ENCODE measurements around the gene PTPRK. TPM values are rescaled to one million over a fixed set of nuclear protein-coding genes. Genes with fewer than 3 reads are reported as not detected.

Gene PTPRK
- total and polyA plus RNA-seq, 2 of the 8 experiments (the other 6 are each of a cell fraction or from before 2014, with no cell fraction given): 11.4 to 47.3 TPM

- Histone ChIP-seq H3K9me3 (ENCODE audit: insufficient read depth in 2 of 2, low read depth in 1 of 2, low read length in 1 of 2) (no peaks in the 10 kb centered on the region), H4K20me1 (replicated peaks in 1 of 2; ENCODE audit: control insufficient read depth in 1 of 2, insufficient read depth in 2 of 2, low read length in 2 of 2) (no peaks in the 10 kb centered on the region), H3K79me2 (ENCODE audit: control insufficient read depth in 1 of 2, insufficient read depth in 2 of 2, low read length in 2 of 2) (no peaks in the 10 kb centered on the region), H3K36me3 (ENCODE audit: control insufficient read depth in 2 of 4, insufficient read depth in 4 of 4, low read length in 3 of 4) (no peaks in the 10 kb centered on the region), H3K14ac (ENCODE audit: insufficient read length) (no peak overlapping the region), H3K23ac (ENCODE audit: insufficient read length) (no peak overlapping the region), H3K79me1 (ENCODE audit: low read depth, low read length) (no peaks in the 10 kb centered on the region), H2BK12ac (ENCODE audit: low read depth, low read length) (no peak overlapping the region), H3K23me2 (ENCODE audit: low read depth, low read length) (no peaks in the 10 kb centered on the region), H3K4me2 (ENCODE audit: insufficient read depth in 1 of 2, low read depth in 2 of 2, low read length in 2 of 2) (no peak overlapping the region), H3K27me3 (replicated peaks in 1 of 4; ENCODE audit: control insufficient read depth in 3 of 4, extremely low read depth in 1 of 4, insufficient read depth in 3 of 4, low read length in 3 of 4) (no peaks in the 10 kb centered on the region), H3K4ac (replicated peaks; ENCODE audit: insufficient read length, low read depth, low read length) (no peak overlapping the region), H3K56ac (replicated peaks; ENCODE audit: insufficient read length, low read depth, low read length) (no peak overlapping the region), H3K9ac (replicated peaks in 1 of 4; ENCODE audit: extremely low read depth in 1 of 4, low read depth in 3 of 4, low read length in 3 of 4) (no peak overlapping the region), H2BK20ac (ENCODE audit: low read length) (no peak overlapping the region), H3K4me3 (ENCODE audit: extremely low read depth in 1 of 4, insufficient read depth in 2 of 4, low read depth in 3 of 4, low read length in 4 of 4) (no peak overlapping the region), H2AFZ (ENCODE audit: low read length) (no peak overlapping the region), H3K27ac (ENCODE audit: low read depth, low read length) (no peak overlapping the region), H4K91ac (replicated peaks; ENCODE audit: insufficient read length, low read length) (no peak overlapping the region), H2BK5ac (ENCODE audit: low read depth, low read length) (no peak overlapping the region), H3K4me1 (replicated peaks in 1 of 4; ENCODE audit: control insufficient read depth in 3 of 4, insufficient read depth in 4 of 4, low read length in 3 of 4) (peaks cover 0 to 3% (median 0%) of the 10 kb centered on the region in 4 experiments; a peak in 1 of 7 replicates), H2AK5ac (ENCODE audit: low read depth, low read length) (no peak overlapping the region), H4K8ac (ENCODE audit: extremely low read depth, insufficient read depth, low read length) (no peak overlapping the region), H4K5ac (ENCODE audit: insufficient read length, low read depth, low read length) (no peak overlapping the region), H2BK15ac (ENCODE audit: low read length) (no peak overlapping the region), H3K18ac (ENCODE audit: extremely low read depth, low read length) (no peak overlapping the region), H2BK120ac (replicated peaks; ENCODE audit: low read depth, low read length) (no peak overlapping the region)
- ChIA-PET CTCF (ENCODE audit: partially characterized antibody) (interaction anchor here (0.7 kb wide), 1 partner anchor 88 kb away, joined by 3 read pairs; no protein-coding TSS in a partner anchor), POLR2A (ENCODE audit: partially characterized antibody) (no interaction called here)
- no peak for TF ChIP-seq CBX8 (IDR thresholded peaks at IDR 0.05; ENCODE audit: borderline replicate concordance, low read depth, low read length)
- no peak for TF ChIP-seq ASH2L (IDR thresholded peaks at IDR 0.05; ENCODE audit: low read length)
- TF ChIP-seq SP2 (IDR thresholded peaks at IDR 0.05; ENCODE audit: low read length): no peak
- no peak for TF ChIP-seq BACH1 (IDR thresholded peaks at IDR 0.05; ENCODE audit: low read length)
- no peak for TF ChIP-seq SUZ12 (IDR thresholded peaks at IDR 0.05; ENCODE audit: low read length)
- TF ChIP-seq KDM5A (IDR thresholded peaks at IDR 0.05; ENCODE audit: low read length): no peak
- WGBS, 2 experiments (ENCODE audit: extremely low coverage in 1 of 2, insufficient coverage in 1 of 2, insufficient read length in 1 of 2, insufficient replicate concordance in 2 of 2, low coverage in 1 of 2, low lambda C conversion rate in 2 of 2, missing lambda C conversion rate in 1 of 2): 95% methylated on average over 4 of the region's 4 CpGs; no CpG with 5 or more reads in 1 of the 2 experiments
- FAIRE-seq (no peak), DNase-seq (ENCODE audit: low read depth in 1 of 2, low spot score in 2 of 2) (no peak)
Observed at GRCh38 chr6:128171182-128171581, 349.2 kb downstream of the PTPRK start.
